HG03558 (cell line): ENCODE data around the gene ACACB.
"Not testable (repeated sequence)": the region's sequence is repeated elsewhere in the genome, so short reads cannot be mapped to it uniquely, and the experiment has no call there.

Experiments used
- ATAC-seq: cut with Tn5 transposase; IDR thresholded peaks from one replicate; pipeline ENCODE4 v1.9.1; 2021; ENCODE audit warnings: moderate number of reproducible peaks; ENCODE audit not compliant: unreplicated experiment; ENCODE audit errors: extremely low read depth

Gene ACACB

DNA sequence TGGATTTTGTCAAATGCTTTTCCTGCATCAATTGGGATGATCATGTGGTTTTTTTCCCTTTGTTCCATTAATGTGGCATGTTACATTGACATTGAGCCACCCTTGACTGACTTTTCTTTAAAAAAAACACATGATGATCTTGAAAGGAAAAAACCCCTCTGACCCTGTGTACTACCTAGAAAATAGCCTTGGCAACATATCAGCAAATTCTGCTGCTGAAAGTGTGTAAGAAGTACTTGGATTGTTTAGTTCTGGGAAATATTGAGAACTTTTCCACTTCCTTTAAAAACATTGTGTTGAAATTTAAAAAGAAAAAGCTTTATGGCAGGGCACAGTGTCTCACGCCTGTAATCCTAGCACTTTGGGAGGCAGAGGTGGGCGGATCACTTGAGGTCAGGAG, 20.7 kb downstream of the ACACB start:
- ATAC-seq: no peak

DNA sequence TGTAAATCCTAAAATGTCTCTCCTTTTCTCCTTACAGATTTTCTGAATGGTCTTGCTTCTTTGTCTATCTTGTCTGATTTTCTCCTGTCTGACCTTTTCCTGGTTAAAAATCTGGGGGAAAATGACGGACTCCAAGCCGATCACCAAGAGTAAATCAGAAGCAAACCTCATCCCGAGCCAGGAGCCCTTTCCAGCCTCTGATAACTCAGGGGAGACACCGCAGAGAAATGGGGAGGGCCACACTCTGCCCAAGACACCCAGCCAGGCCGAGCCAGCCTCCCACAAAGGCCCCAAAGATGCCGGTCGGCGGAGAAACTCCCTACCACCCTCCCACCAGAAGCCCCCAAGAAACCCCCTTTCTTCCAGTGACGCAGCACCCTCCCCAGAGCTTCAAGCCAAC, 23.0 kb downstream of the ACACB start:
- no peak for ATAC-seq

DNA sequence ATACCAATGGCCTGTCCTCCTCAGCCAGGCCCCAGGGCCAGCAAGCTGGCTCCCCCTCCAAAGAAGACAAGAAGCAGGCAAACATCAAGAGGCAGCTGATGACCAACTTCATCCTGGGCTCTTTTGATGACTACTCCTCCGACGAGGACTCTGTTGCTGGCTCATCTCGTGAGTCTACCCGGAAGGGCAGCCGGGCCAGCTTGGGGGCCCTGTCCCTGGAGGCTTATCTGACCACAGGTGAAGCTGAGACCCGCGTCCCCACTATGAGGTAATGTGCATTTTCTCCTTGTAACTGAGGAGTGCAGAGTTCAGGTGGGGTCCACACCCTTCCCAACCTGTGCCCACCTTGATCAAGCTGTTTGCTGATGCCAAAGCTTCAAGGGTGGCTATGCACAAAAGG, 23.4 kb downstream of the ACACB start:
- no peak for ATAC-seq

DNA sequence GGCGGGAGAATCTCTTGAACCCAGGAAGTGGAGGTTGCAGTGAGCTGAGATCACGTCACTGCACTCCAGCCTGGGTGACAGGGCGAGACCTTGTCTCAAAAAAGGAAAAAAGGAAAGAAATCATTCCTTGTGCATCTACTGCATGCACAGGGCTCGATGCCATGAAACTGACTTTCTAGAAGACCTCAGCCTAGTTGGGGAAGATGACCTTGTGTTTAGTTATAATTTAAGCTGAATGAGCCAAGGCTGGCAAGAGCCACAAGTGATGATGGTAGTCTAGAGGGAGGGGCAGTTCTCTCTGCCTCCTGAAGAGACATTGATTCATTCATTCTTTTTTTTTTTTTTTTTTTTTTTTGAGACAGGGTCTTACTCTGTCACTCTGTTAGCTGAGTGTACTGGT, 24.2 kb downstream of the ACACB start:
- ATAC-seq: no peak

DNA sequence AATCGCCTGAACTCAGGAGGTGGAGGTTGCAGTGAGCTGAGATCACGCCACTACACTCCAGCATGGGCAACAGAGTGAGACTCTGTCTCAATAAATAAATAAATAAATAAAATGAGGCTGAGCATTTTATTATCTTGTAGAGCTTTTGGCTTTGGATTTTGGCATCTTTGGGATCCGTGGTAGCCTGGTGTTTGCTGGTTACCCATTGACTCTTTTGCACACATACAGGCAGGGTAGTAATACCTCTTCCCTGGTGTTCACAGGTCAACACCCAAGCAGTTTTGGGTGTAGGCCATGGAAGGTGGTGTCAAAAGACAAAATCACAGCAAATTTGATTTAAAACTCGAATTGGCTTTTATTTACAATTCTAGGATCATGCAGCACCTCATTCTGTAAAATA, 27.8 kb downstream of the ACACB start:
- ATAC-seq: no peak

DNA sequence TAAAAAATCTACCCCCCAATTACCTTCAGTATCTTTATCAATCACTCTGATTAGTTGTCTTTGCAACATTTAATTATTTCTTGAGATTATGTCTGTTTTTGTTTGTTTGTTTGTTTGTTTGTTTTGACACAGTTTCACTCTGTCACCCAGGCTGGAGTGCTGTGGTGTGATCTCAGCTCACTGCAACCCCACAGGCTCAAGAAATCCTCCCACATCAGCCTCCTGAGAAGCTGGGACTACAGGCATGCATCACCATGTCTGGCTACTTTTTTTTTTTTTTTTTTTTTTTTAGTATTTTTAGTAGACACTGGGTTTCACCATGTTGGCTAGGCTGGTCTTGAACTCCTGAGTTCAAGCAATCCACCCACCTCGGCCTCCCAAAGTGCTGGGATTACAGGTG, 30.7 kb downstream of the ACACB start:
- not testable (repeated sequence) for ATAC-seq

DNA sequence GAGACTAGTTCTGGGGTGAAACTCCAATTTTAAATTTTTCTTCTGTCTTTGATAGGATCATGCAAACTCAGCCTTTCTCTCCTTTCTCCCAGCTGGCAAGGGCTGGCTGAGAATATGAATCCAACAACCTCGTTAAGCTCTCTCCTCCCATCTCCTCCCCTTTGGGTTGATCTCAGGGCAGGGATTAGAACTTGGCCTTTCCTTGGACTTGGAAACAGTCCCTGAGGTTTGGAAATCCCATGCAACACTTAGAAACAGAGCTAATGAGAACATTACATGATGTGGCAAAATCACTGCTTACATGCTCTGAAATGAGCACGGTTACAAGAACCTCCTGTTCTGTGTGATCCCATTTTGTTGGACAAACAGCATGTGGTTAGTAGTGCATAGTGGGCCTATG, 31.6 kb downstream of the ACACB start:
- no peak for ATAC-seq

DNA sequence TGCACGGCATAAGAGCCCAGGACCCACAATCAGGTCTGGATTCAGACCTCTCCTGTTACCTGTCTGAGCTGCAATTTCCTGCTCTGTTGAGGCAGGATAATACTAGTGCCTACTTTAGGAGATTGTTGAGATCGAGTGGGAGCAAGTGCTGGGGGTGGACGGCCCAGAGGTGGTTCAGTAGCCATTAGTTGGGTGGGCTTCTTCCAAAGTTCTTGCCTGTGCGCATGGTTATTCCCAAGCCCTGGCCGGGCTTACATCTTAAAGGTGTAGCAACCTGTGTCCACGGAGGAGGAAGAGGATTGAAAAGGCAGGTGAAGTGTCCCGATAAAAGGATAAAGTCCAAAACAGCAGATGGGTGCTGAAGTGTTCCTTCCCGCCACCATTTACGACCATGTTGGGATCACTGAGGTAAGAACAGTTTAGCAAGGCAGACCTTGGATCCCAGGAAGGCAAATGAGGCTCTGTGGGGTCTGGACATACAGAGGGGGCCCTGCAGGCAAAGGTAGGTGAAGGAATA, 33.8 kb downstream of the ACACB start:
- ATAC-seq: no peak

DNA sequence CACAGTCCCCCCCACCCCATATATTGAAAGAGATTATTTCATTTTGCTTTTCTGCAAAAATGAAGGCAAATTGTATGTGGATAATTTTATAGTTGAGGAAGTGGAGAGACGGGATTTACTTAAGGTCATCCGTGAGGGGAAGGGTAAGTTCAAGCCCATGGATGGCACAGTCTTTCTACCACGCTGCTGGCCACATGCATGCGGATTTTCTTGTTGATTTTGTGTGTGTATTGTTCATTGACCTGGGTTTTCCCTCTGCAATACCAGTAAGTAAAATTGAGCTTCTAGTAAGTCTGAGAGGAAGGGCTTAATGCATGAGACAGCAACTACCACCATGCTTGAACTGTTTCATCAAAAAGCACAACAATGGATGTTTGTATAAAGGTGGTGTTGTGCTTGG, 35.1 kb downstream of the ACACB start:
- no peak for ATAC-seq

DNA sequence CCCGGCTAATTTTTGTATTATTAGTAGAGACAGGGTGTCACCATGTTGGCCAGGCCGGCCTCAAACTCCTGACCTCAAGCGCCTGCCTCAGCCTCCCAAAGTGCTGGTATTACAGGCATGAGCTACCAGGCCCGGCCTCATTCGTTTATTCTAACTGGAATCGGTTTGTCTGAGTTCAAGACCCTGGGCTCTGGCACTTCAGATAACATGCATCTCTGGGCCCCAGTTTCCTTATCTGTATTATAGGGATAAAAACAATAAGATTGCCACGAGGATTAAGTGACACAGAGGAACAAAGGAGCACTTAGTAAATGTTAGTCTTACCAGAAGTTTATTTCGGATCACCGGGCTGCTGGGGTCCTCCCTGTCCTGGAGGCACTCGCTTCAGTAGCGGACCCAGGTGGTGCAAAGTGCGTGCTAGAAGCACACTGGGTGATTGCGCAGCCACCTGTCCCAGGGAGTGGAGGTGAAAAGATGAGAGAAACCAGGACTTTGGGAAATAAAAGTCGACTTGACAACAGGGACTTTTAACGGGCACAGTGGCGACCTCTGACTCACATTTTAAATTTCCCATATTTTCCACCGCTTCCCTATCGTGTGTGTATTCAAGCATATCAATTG, 37.5 kb downstream of the ACACB start:
- ATAC-seq: no peak

DNA sequence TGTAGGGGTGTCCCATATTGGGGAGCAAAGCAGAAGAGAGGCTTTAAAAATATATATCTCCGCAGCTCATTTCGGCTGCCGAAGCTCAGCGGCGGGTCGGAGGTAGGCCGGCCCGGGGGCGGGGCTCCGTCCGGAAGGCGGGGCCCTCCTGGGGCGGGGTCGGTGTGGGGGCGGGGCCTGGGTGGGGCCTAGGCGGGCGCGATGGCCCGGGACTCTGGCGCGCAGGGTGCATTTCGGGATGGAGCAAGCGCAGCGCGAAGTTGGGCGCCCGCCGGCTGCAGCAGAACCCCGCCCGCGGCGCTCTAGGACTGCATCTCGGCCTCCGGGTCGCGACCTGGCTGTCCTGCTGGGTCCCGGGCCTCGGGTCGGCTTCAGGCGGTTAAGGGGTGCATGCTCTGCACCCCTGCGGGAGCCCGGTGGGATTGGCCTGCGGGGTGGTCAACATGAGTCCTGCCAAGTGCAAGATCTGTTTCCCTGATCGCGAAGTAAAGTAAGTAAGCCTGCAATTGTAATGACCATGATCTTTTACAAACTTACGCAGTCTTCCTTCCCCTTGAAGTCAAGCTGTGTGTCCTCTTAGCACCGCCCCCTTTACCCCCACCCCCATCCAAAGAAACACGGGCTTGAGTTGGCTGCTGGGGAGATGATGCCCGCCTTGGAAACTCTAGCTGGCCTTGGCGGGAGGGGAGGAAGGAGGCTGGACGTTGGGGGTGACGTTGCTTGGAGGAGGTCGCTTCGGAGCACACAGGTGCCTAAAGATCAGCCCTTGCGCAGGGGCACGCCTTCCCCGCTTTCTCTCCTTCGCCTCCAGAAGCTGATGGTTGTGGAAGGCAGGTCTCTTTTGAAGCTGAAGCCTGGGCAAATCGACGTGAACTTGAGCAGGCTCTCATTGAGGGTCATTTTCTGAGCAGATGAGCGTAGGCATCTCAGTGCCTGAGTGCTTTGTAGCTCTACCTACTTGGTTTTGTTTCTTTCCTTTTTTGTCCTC, 38.4 kb downstream of the ACACB start:
- ATAC-seq: no peak

DNA sequence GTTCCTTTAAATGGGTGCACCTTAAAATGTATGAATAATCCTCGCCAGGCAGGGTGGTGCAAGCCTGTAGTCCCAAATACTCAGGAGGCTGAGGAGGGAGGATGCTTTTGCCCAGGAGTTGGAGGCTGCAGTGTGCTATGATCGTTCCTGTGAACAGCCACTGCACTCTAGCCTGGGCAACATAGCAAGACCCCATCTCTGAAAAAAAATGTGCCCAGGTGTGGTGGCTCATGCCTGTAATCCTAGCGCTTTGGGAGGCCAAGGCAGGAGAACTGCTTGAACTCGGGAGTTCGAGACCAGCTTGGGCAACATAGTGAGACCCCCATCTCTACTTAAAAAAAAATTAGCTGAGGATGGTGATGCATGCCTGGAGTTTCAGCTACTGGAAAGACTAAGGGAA, 39.6 kb downstream of the ACACB start:
- no peak for ATAC-seq

DNA sequence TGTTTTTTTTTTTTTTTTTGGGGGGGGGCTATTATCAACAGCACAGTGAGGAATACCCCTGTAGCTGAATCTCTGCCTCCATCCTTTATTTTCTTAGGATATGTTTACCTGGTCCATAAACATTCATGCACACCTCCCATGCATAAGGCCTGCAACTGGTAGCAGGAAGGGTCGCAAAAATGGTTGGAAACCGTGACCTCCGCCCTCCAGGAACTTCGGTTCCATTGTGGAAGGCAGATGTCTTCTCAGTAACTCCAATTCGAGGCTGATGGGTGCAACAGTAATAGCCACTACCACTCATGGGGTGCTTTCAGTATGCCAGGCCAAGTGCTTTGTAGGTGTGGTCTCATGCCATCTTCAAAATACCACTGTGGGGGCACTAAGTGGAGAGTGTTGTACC, 40.2 kb downstream of the ACACB start:
- no peak for ATAC-seq

DNA sequence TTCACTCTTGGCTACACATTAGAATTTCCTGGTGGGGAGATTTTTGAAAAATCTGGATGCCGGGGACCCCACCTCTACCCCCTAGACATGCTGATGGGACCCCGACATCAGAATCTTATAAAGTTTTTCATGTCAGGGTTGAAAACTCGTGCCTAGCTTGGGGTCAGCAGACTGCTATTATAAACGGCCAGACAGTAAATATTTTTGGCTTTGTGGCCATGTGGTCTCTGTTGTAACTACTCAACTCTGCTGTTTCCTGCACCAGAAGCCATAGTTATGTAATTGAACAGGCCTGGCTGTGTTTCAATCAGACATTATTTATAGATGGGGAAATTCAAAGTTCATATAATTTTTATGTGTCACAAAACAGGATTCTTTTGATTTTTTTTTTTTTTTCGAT, 41.6 kb downstream of the ACACB start:
- no peak for ATAC-seq

DNA sequence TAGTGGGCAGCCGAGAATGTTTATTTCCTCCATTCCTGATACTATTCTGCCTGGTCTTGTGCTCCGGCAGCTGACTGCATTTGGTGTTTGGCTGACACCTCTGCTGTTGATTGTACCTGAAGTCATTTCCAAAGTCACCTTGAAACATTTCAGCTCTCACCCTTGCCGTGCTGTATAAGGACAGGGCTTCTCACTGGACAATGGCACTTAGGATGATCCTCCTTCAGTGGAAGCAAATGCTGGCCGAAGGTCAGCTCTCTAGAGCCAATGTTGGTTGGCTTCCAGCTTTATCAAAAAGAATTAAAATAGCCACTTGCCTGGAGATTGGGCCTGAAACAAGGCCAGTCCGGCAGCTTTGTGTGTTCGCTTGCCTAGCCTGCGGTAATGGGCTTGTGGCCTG, 44.0 kb downstream of the ACACB start:
- no peak for ATAC-seq

DNA sequence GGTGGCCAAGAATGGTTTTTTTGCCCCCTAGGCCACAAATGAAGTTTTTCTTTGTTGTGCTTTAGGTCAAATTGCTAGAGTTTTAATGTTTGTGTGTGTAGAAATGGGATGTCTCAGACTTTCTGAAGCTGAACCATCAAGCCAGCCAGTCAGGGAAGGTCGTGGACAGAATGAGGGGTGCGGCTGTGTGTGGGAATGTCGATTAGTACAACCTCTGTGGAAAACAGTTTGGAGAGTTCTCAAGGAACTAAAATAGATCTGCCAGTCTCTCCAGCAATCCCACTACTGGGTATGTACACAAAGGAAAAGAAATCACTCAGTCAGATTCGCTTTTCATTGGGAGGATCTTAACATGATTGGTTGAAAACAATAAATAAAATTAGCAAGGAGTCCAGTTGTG, 44.5 kb downstream of the ACACB start:
- ATAC-seq: no peak

DNA sequence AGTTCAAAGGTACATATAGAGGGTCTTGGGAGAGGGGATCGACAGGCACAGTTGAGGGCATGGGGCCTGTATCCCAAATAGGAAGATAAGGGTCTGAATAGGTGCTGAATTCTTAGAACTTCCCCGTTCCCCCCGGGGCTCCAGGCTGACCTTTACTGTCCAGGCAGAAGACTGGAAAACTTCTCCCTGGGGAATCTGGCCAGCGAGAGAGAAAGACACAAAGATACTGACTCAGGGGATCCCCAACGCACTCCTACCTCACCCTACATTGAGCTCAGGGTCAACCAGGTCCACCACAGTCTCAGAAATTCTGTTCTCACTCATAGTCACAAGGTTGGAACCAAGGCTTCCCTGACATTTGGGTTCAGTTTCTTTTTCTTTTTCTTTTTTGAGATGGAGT, 46.2 kb downstream of the ACACB start:
- no peak for ATAC-seq

DNA sequence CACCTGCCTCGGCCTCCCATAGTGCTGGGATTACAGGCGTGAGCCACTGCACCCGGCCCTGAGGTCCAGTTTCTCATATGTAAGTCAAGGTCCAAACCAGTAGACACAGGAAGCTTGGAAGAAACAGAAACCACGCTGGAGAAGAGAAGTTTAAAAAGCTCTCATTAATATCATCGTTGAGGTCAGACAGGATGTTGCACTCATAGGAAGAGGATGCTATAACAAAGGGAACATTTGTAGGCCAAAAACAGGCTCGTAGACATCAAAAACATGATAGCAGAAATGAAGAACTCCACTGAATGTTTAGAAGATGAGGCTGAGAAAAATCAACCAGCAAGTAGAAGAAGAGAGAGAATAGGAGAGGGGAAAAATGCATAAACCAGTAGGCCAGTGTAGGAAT, 46.8 kb downstream of the ACACB start:
- ATAC-seq: no peak

DNA sequence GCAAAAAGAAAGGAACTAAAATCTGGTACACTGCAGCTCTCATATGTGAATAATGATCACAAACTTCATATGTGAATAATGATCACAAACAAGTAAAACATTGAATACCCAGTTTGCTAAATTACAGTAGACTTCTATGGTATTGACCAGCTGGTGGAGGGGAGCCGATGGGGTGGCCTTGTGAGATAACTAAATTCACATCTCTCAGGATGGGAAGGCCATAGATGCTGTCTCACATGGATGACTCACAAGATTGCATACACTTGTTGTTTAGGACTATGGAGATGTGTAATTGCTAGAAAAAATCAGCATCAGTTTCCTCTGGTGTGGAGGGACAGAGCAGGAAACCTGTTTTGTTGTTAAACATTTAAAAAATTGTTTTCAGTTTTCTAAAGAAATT, 49.2 kb downstream of the ACACB start:
- ATAC-seq: no peak

DNA sequence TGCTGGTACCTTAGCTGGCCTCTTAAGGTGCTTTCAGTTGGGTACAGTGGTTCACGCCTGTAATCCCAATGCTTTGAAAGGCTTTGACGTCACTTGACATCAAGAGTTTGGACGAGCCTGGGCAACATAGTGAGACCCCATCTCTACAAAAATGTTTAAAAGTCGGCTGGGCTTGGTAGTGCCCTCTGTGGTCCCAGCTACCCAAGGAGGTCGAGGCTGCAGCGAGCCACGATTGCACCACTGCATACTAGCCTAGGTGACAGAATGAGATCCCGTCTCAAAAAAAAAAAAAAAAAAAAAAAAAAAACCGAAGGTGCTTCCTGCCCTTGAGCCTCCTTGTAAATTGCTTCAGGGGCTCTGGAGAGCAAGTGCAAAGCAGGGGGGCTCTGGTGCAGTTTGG, 50.0 kb downstream of the ACACB start:
- no peak for ATAC-seq

DNA sequence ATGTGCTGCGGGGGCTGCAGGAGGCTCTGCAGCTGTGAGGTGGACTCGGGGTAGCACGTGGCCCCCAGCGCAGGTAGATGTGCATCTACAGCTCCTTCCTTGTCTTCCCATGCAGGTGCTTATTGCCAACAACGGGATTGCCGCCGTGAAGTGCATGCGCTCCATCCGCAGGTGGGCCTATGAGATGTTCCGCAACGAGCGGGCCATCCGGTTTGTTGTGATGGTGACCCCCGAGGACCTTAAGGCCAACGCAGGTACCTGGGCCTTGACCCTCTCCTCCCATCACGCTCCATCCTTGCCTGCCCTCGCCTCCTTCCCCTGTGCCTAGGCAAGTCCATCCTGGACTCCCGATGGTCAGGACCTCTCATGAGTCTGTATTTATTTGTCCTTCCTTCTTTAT, 51.4 kb downstream of the ACACB start:
- no peak for ATAC-seq

DNA sequence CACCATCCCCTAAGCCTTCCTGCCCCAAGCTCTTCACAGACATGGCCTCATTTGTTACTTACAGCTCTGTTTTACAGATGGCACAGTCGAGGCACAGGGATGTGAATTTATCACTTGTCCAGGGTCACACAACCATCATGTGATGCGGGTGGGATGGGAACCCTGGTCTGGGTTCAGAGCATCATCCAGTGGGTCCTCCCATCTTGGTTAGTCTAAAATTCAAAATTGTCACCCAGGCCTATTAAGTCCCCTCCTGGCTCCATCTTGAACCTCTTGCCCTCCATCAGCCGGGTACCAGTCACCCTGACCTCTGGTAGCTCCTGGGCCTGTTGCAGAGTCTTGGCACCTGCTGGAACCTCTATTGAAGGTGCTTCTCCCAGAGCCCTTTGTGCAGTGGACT, 52.9 kb downstream of the ACACB start:
- ATAC-seq: no peak
